HG03175 (cell line): Measurements from ENCODE around the gene AHCYL1.
"Not testable (repeated sequence)": the region's sequence is repeated elsewhere in the genome, so short reads cannot be mapped to it uniquely, and the experiment has no call there.

Experiments used
- ATAC-seq: cut with Tn5 transposase; IDR thresholded peaks from one replicate; pipeline ENCODE4 v1.9.1; 2021; ENCODE audit warnings: mild to moderate bottlenecking, moderate library complexity; ENCODE audit not compliant: unreplicated experiment

AHCYL1 gene

DNA sequence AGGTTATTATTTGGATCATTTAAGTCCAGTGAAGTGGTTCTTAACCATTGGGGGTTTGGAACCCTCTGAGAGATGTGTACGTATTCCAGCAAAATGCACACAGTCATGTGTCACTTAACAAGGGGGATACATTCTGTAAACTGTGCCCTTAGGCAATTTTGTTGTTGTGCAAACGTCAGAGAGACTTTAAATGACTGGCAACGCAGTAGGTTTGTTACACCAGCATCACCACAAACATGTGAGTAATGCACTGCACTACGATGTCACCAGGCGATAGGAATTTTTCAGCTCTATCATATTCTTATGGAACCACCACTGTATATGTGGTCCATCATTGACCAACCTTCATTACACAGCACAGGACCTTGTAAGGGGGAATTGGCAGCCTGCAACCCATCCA lies 11.9 kb downstream of the AHCYL1 start:
- no peak for ATAC-seq

DNA sequence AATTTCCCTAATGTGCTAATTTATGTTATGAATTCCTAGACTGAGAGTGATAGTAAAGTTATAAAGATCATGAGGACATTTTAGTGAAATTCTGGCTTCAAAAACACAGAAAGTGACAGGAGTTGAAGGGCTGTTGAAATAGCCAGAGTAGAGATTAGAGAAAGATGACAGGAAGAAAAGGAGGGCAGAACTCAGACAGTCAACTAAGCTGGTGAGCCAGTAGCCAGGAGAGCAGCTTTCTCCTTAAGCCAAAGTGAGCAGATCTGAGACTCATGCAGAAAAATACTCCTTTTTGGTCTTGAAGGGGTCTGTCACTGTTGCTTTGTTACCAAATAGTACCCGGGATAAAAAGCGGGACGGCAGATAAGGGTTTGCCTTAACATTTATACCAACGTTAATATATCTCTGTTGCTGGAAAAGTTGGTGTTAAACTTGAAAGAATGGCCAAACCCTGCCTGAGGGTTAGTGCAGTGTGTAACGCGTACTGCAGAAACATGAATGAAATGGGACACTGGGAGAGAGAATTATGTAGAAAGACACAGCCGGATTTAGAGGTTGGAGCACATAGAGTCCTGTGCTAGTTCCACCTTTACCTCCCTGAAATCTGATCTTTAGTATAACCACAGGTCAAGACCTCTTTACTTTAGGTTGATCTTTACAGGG lies 12.8 kb downstream of the AHCYL1 start:
- no peak for ATAC-seq

DNA sequence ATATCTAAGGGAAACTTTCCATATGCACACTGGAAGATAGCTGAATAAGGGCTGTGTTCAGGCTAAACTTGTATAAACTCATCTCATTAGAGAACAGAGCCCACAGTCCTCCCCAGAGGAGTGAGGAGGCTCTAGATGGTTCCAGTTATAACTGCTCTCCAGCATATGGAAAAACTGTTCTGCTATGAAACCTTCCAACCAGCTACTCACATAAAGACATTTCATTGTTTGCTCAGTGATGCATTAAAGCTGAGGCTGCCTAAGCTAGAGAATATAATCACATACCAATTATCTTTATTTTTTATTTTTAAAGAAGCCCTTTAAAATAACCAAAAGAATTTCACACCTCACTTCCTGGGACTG lies 13.3 kb downstream of the AHCYL1 start:
- no peak for ATAC-seq

DNA sequence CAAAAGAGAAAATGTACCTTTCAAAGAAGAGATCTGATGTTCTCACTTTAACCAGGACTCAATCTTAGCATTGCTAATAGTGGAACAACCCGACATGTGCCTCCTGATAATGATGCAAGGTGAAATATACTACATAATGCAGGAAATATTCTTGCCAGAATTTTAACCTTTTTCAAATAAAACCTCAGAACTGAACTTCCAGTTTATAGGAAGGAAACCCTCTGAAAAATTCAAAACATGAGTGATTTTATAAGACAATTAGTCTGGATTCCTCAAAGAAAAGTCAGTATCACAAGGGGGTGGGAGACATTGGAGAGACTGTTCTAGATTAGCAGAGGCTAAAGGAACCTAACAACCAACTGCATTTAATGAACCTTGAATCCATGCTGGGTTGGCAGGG lies 18.1 kb downstream of the AHCYL1 start:
- ATAC-seq, result no peak

DNA sequence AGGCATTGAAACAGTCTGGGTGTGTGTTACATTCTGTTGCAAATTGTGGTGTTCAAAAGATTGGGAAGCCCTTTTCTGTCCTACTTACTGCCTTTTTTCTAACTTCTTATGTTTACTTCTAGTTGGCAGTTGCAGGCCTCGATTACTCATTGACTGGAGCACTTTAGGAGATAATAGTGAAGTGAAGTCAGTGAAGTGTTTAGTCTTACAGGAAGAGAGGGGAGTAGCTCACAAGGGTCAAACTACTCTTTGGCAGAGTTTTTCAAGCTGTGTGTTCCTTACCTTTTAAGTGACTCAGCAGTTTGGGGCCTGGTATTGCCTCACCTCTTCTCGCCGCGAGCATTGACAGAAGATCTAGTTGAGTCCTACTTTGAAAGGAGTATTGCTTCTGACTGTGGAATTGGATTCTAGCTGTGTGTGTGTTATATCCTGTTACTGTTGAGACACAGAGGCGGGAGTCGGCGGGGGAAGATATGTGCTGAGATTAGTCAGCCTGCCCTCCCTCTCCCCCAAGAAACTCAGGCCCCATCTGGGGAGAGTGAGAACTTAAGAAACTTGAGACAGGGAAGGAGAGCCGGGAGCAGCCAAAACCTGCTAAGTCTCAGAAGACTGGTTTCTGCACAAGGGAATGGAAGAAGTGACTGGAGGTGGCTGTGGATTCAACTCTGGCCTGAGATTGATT lies 19.3 kb downstream of the AHCYL1 start:
- ATAC-seq, result peak; percentile 77

DNA sequence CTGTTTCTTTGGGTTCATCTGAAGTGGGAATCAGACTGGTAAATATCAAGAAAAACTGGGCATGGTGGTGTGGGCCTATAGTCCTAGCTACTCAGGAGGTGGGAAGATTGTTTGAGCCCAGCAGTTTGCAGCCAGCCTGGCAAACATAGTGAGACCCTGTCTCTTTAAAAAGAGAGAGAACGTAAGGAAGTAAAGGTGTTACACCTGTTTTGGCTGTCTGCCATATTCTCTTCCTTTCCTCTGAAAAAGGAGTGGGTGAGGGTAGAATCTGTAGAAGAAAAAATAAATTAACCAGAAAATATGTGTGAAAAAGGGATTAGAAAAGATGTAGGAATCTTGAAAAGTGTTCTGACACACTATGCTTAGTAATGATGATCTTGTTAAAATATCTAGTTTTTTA lies 20.0 kb downstream of the AHCYL1 start:
- ATAC-seq, result no peak

DNA sequence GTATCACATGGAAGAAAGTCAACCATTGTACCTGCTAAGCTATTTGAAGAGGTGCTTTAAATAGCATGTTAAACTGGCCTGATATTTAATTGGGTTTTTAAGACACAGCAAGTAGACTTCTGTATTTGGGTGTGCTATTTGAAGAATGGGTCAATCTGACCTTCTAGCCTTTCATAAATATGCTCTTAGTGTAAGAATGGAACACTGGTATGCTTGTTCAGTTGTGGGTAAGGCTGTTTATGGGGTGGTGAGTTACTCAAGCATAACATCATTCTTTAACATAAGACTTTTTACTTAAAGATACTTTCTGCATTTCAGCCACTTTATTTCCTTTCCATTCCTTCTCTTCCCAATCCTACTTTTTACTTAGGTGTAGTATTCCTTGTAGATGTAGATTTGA lies 21.4 kb downstream of the AHCYL1 start:
- no peak for ATAC-seq

DNA sequence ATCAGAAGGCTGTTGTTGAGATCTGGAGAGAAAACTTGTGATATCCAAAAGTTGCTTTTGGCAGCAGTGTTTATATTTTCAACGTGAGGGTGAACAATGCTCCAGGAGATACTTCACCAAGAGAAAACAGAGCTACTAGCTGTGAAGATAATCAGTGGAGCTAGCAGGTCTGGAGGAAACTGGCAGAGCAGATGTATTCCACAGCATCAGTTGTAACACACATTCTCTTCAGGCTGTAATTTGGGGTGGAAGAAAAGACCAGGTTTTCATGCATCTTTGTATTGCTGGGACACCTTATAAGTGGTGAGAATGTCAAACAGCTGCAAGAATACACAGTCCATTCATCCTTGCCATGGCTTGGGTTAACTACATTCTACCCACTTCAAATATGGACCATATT lies 22.0 kb downstream of the AHCYL1 start:
- no peak for ATAC-seq

DNA sequence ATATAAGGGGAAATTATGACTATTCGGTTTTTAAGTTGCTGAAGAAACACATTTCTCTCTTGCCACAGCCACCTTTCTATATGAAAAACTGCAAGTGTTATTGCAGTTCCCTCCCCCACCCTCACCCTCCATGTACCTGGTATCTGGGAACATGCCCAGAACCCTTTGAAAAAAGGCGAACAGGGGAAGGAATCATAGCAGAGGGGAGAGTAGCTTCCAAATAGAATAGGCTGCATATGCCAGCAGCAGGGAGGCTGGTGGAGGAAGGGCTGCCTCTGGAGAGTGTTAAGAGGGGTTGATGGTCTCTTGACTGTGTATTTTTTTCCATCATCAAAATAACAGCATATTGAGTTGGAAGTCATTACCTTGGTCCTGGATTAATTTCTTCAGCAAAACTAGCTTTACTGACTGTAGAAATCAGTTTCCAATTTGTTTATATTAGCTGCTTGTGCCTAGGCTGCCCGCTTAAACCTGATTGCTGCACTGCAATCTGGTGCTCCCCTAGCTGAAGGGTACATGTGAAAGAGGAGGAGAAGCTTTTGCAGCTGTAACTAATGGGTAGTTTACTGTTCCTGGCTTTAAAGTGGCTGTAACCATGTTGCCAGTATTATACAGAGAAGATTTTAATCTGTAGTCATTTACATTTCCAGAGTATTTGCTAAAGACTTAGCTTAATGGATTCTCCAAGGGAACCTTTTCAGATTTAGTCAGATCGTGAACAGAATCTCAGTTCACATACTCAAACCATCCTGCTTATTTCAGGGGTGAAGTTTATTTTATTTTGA lies 22.7 kb downstream of the AHCYL1 start:
- no peak for ATAC-seq

DNA sequence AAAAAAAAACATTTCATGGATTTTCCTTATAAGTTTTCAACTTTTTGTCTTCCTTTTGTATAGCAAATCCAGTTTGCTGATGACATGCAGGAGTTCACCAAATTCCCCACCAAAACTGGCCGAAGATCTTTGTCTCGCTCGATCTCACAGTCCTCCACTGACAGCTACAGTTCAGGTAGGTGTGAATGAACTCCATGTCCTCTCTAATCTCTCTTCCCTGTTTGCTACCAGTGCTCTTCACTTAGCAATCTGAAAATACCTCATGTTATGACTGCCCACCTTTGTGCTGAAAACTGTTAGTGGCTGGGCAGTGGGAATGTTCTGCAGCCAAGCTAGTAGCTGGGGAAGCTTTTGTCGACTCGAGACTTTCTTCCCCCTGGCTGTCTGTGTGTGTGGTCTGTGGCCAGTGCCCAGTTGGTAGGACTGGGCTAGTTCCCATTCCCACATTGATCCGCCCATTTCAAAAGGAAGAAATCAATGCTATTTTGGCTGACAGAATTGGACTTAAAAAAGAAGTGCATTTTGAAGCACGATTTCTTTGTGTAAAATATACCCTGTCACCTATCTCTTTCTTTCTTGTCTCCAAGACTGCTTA lies 24.5 kb downstream of the AHCYL1 start:
- ATAC-seq, result no peak

DNA sequence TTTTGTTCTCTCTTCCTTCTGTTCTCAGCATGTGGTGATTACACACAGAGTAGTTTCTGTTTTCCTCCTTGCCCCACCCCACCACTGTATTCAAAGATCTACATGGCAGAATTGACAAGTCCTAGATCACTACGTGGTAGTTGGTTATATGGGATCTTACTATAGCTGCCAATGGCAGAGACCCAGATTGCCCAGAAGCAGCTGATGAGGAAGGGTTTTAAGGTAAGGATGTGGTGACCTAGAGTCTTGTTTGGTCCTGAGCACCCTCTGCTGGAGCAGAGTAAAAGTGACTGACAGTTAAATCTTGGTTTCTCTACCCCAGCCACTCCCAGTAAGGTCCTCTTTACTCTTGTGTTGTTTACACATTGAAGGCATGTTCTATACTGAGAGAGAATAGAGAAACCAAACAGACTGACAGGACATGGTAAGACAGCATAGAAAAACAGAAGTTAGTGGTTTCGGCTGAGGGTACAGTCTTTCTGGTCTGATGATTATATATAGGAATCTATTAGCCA lies 27.0 kb downstream of the AHCYL1 start:
- ATAC-seq, result peak; percentile 98

DNA sequence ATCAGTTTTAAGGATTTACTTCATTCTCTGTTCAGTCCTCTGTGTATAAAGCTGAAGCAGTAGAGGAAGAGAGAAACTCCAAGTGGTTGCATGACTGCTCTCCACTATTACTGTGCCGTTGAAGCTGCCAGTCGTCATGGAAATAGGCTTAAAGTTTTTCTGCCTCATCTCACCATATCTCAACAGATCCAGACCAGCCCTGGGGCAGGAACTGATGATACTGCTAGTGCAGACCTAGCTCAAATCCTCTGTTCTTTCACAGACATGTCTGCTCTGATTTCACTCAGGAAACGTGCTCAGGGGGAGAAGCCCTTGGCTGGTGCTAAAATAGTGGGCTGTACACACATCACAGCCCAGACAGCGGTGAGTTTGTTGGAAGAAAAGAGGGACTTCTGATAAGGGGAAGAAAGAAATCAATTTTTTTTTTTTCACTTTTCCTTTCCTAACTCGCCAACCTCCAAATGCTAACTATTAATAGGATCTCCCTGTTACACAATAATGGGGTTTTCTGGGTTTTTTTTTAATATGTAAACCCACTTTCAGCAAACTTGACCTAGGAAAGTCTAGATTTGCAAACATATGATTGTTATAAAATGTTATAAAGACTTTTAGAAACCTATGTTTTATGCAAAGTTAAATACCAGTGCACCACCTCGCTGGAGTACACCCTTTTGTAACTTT lies 27.7 kb downstream of the AHCYL1 start:
- ATAC-seq, result peak; percentile 77

DNA sequence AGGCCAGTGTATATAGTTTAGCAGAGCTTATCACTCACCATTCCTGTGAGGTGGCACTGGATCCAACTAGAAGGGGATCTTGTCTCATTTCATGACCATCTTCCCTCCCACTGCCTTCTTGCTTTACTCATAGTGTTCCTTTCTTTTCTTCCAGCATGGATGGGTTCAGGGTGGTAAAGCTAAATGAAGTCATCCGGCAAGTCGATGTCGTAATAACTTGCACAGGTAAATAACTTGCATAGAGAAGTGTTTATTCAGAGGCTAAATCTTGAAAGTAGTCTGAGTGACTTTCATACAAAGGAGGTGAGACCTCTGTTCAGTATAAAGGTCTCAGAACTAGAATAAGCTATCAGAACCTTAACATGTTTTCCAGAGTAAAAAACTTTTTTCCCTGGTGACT lies 33.2 kb downstream of the AHCYL1 start:
- no peak for ATAC-seq

DNA sequence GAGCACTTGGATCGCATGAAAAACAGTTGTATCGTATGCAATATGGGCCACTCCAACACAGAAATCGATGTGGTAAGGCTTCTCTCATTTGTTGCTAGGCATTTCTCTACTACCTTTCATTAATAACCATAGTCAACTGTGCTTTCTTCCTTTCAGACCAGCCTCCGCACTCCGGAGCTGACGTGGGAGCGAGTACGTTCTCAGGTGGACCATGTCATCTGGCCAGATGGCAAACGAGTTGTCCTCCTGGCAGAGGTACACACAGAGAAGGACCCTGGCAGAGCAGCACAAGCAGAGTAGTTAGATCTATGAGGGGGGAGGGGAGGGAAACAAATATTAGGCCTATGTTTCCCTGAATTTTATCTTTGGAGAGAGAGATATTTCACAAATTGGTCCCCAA lies 33.8 kb downstream of the AHCYL1 start:
- no peak for ATAC-seq

DNA sequence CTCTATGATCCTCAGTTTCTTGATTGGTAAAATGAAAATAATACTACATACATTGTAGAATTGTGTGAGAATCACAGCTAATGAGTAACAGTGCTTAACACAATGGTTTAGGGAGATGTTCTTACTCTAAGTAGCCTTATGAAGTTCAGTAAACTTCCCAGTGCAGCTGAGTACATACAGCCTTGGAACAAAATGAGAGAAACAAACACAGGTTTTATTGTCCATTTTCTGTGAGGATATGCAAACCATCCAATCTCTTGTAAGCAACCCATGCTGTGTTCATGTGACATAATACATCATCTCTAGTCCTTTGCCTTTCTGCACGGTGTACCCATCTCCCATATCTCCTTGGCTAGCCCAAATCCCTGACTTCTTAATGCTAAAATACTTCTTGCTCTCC lies 35.2 kb downstream of the AHCYL1 start:
- no peak for ATAC-seq

DNA sequence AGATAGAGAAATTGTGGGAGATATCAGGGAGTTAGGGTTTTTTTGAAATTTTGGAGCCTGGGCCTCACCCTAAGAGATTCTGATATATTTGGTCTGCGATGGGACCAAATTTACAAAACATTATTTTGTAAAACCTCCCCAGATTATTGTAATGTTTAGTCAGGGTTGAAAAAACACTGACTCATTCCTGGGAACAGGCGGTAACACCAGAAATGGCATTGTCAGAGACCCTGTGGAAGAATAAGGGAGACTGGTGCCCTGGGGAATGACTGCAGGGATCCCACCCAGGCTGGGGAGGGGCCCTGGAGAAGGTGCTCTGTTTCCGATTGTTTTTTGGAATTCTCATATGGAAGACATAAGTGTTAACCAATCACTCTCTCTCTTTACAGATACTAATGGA lies 36.7 kb downstream of the AHCYL1 start:
- ATAC-seq, result no peak

DNA sequence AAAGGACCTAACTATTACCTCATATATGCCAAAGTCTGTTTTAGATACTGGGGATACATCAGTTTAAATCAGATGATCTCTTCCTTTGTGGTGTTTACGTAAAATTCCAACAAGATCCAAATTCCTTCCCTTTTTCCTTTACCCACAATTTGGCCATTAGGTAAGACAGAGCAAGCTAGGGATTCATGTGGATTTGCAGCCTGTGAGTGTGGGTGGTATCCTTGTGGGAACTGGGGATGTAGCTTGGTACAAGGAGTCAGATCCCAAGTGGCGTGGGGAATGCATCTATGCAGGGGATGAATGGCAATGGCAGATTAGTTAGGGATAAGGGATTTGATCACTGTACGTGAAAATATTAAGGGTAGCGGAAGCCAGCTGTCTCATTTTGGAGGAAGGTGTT lies 40.0 kb downstream of the AHCYL1 start:
- no peak for ATAC-seq

DNA sequence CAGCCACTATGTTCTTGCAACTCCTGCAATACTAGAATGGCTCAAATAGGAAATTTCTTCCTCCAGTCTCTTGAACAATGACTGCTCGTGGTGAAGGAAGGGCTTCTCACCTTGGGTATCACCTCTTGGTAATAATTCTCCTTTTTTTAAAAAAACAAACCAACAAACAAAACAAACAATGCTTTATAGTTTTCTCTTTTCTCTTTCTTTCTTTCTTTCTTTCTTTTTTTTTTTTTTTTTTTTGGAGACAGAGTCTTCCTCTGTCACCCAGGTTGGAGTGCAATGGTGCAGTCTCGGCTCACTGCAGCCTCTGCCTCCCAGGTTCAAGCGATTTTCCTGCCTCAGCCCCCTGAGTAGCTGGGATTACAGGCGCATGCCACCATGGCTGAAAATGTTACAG lies 46.1 kb downstream of the AHCYL1 start:
- not testable (repeated sequence) for ATAC-seq

DNA sequence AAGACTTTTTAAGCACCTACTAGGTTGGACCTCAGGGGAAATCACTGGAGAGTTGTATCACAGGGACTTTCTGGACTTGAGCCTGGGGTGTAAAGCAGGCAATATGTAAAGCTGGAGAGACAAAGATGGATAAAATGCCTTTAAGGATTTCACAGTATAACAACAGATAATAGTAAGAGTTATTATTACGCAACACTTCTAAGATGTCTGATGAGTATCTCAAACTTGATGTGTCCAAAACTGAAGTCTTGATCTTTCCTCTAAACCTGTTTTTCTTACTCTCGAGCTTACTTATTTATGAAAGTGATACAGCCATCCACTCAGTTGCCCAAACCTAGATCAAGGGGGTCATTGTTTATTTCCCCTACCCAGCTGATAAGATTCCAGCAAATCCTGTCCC lies 47.8 kb downstream of the AHCYL1 start:
- no peak for ATAC-seq

DNA sequence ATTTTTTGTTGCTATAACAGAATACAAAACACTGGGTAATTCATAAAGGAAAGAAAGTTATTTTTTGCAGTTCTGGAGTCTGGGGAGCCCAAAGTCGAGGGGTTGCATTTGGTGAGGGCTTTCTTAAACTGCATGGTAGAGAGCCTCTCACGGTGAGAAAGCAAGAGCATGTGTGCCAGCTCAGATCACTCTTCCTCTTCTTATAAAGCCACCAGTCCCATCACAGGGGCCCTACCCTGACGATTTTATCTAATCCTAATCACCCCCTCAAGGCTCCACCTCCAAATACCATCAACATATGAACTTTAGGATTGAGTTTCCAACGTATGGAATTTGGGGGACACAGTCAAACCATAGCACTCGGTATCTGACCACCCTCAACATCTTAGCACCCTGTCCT lies 48.9 kb downstream of the AHCYL1 start:
- no peak for ATAC-seq

DNA sequence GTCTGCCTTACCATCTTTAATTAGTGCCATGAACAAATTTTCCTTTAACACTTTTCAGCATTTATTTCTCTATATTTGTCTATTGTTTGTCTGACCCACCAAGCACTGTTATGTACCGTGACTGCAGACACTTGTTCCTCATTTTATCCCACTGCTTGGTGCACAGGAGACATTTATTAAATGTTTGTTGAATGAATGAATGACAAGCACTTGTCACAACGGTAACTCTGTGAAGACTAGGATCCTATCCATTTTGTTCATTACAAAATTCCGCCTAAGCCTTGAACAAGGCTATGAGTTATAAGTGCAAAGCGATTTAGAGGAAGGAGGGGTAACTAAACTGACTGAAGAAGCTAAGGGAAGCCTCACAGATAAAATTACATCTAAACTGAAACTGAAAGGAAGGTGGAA lies 49.5 kb downstream of the AHCYL1 start:
- no peak for ATAC-seq
